HG03439 (cell line): ENCODE results near the gene FARP1.

ENCODE experiments used
- ATAC-seq: cut with Tn5 transposase; IDR thresholded peaks from one replicate; pipeline ENCODE4 v1.9.1; 2021; ENCODE audit warnings: mild to moderate bottlenecking, moderate library complexity; ENCODE audit not compliant: unreplicated experiment

The FARP1 gene

GRCh38 chr13:98415326-98416070 lies 272.6 kb downstream of the FARP1 start:
- ATAC-seq: no peak

DNA sequence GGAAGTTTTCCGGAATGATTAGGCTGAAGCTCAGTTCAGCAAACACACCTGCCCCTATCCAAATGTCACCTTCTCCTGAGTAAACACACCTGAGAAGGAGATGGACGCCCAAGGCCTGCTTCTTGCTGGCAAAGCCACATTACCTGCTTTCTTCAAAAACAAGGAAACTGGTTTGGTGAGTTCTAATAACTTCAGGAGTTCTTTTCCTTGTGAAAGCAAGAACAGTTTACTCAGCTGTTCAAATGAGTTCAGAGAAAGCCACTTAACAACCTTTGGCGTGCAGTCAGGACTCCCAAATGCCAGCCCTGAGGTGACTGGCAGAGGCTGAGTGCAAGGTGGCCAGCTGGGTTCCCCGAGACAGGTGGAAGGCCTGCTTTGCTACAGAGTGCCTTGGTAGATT lies 273.5 kb downstream of the FARP1 start:
- ATAC-seq: no peak

DNA sequence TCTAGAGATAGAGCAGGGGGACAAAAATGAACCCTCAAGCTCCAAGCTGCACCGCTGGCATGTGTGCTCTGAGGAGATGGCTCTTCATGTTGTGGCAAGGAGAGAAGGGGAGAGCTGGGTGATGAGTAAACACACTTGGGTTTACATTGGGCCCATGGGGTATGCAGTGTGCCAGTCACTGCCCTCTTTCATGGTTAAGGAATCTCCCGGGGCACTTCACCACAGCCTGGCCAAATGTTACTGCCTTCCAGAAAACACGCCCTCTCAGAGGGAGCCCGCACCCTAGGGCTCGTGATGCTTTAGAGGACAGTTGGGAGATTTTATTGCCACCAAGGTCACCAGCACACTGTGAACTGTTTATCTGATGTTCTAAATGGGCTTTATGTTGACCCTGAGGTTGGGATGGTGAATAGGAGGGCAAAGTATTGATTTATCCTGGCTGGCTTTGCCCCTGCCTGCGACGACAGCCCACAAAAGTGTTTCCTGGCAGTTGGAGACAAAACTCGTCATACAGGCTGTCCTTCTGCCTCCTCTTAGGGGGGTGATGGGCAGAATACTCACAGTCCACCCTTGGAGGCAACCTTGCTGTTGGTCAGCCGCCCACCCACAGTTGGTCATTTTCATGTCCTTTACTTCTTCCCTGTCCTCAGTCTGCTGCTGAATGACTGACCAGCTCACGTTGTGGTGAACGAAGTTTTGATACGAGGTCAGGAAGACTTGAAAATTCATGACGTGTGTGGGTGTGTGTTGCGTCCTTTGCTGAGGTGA lies 277.1 kb downstream of the FARP1 start:
- no peak for ATAC-seq

DNA sequence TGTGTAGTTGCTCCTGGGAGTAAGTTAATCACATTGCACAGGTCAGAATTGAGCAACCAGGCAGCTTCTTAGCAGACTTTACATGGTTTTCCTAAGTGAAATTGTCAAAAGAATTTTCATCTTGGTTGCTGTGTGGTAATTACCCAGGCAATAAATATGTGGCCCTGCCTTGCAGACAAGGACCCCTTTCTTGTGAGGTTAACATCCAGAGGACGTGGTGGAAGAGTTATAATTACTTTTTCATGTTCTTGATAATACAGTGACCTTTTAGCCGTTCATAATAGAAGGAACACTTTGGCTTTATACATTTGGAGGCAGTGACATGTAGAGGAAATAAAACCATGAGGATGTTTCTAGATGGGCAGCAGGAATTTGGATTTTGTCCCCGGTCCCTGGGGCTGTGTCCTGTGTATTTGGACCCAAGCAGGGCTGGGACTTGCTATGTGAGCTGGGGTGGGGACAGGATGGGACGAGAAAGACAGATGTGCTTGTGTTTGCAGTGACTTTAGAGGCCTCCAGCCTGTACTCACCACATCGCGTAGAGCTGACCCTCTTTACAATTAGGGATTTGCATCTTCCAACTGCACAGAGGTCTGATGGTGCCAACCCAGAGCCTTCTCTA lies 277.8 kb downstream of the FARP1 start:
- ATAC-seq: no peak

- ATAC-seq: no peak
These were observed 279.2 kb downstream of the FARP1 start for GRCh38 chr13:98422046-98422445.

GRCh38 chr13:98423417-98423816 lies 280.5 kb downstream of the FARP1 start:
- ATAC-seq: no peak

GRCh38 chr13:98427331-98427995 lies 284.6 kb downstream of the FARP1 start:
- no peak for ATAC-seq

GRCh38 chr13:98428256-98428966 lies 285.5 kb downstream of the FARP1 start:
- ATAC-seq: no peak

GRCh38 chr13:98429081-98429480 lies 286.2 kb downstream of the FARP1 start:
- ATAC-seq: no peak

- ATAC-seq: no peak
These were observed 286.6 kb downstream of the FARP1 start for GRCh38 chr13:98429531-98429930.

DNA sequence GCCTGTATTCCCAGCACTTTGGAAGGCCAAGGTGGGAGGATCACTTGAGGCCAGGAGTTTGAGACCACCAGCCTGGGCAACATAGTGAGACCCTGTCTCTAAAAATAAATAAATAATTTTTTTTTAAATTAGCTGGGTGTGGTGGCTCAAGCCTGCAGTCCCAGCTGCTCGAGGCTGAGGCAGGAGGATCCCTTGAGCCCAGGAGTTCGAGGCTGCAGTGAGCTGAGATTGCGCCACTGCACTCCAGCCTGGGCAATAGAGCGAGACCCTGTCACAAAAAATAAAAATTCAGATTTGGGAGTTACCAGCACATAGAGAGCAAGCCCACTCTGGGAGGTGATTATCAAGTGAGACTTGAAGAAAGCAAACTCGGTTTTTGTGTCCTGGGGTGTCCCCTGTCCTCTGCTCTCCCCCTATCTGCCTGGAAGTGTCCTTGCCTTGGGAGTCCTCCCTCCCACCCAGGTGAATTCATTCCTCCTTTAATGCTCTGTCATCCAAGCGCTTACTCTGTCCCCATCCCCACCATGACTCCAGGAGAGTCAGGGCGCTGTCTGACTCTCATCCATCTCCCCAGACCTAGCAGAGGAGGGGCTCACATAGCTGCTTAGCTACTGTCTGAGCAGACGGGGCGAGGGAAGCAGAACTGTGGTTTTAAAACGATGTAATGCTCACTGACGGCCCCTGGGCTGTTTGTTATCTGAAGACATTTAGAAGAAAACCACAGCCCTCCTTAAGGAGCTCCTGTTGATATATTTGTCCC lies 287.3 kb downstream of the FARP1 start:
- no peak for ATAC-seq

DNA sequence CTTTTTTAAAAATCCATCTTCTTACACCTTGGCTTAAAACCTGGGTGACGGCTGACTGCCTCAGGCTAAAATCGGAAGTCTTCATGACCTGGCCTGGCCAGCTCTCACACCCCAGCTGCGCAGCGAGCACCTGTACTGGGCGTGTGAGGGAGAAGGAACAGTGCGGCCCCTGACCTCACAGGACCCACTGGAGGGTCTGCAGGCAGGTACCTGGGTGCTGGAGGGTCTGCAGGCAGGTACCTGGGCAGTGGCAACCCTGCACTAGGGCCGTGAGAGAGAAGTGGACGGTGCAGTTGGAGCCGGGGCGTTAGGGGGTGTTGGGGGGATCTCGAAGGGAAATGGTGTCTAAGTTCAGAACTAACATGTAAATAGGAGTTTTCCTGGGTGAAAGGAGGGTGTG lies 289.7 kb downstream of the FARP1 start:
- ATAC-seq: no peak

- no peak for ATAC-seq
These were observed 290.8 kb downstream of the FARP1 start for GRCh38 chr13:98433654-98434053.

- ATAC-seq: no peak
These were observed 291.2 kb downstream of the FARP1 start for GRCh38 chr13:98434060-98434459.

DNA sequence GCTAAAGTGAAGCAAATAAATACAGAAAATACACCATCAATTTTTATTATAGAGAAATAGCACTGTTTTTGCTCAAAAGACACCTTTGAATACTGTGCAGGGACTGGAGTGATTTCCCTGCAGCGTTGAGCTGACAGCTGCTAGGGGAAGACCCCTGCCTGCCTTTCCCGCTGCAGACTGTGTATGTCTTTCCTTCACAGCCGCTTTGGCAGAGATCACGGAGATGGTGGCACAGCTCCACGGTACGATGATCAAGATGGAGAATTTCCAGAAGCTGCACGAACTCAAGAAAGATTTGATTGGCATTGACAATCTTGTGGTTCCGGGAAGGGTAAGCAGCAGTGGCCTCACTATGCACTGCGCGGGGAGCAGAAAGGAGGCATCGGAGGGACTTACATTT lies 292.5 kb downstream of the FARP1 start:
- ATAC-seq: no peak

- no peak for ATAC-seq
These were observed 293.5 kb downstream of the FARP1 start for GRCh38 chr13:98436233-98436910.

DNA sequence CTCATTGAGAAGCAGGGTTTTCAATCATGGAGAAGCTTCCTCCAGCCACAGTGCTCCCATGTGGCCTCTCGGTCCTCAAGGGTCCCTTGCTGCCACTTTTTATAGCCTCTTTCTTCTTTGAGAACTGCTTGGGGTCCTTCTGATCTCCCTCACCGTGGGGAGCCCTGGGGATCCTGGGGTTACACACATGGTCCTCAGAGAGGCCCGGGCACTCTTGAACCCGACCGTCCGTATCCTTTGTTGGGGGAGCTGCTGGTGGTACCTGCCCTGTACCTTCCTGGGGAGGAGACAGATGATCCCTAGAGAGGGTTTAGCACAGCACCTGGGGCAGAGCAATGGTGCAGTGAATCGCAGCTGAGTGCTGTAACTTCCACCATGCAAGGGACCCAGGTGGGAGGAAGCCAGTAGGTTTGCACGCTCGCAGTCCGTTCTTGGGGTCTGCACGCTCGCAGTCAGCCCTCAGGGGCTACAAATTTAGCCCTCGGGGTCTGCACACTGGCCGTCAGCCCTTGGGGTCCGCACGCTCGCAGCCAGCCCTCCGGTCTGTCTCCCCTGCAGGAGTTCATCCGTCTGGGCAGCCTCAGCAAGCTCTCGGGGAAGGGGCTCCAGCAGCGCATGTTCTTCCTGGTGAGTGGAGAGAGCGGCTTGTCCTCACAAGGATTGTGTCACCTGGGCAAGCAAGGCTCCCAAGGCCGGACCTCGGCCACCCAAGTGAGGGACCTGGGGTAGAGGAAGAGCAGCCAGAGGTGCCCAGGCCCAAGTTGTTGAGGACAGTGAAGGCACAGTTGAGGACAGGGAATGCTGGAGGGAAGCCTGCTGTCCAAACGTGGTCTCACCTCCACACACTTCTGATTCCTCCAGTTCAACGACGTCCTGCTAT lies 295.6 kb downstream of the FARP1 start:
- ATAC-seq: no peak

DNA sequence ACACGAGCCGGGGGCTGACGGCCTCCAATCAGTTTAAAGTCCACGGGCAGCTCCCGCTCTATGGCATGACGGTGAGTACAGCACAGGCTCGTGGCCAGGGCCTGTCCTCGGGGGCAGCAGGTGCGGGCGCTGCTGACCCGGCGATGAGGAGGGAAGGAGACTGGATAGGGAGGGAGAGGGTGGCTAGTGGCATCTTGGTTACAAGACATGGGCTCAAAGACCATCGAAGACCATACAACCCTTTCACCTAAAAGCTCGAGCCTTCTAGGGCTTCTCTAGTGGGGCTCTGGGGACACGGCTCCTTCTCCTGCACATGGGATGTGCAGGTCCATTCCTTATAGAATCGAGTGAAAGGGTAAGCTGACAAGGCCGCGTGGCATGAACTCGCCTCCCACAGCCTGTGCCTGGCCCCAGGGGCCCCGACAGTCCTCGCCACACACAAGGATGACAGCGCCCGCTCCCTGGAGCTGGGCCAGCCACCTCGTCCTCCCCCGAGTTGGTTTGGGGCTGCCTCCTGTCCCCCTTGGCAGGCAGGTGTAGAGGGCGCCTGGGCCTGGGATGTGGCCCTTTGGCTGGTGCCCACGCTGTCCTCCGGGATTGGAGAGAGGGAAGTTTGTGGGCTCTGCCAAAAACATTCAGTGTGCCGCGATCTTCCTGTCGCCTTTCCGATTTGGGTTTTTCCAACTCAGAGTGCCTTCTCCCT lies 296.4 kb downstream of the FARP1 start:
- no peak for ATAC-seq
